GM12878 (cell line): ENCODE measurements around the gene ICE2. TPM values are rescaled to one million over a fixed set of nuclear protein-coding genes. Genes with fewer than 3 reads are reported as not detected.

Source experiments
- ATAC-seq: fragments of 200-7000 bp; cut with Tn5 transposase; 3 replicates; pipeline ENCODE4 v1.9.1; 2020; ENCODE audit warnings: mild to moderate bottlenecking, moderate library complexity
- BruUV-seq: library from RNA; stranded (reverse); fragments of 400-500 nt; replicated peaks from 2 replicates; lab custom pipeline; 2021; lab: Mats Ljungman, UMichigan
- CTCF ChIA-PET: fragments of 300-600 bp; sonication (Branson Sonifier 250); formaldehyde crosslinking; extraction: SDS; loops from one replicate; lab custom pipeline; 2021; ENCODE audit warnings: inconsistent platforms; lab: Yijun Ruan, JAX
- POLR2A ChIA-PET: fragments of 350-600 bp; formaldehyde crosslinking; extraction: SDS; loops from one replicate; lab custom pipeline; 2021; ENCODE audit warnings: inconsistent platforms; lab: Charles Lee
- RAD21 ChIA-PET: fragments of 300-600 bp; sonication (Branson Sonifier 250); formaldehyde crosslinking; loops from one replicate; lab custom pipeline; 2023; ENCODE audit warnings: antibody characterized with exemption; ENCODE audit not compliant: unreplicated experiment; lab: Charles Lee
- SMC1A ChIA-PET: fragments of 300-600 bp; sonication (Branson Sonifier 250); formaldehyde crosslinking; loops from one replicate; lab custom pipeline; 2023; ENCODE audit not compliant: unreplicated experiment, uncharacterized antibody; lab: Charles Lee
- DNase-seq: peaks from one replicate; pipeline ENCODE4 v3.0.0-alpha.2; 2011; ENCODE audit warnings: low read depth, low spot score
- FAIRE-seq: peaks from 3 replicates; lab custom pipeline; 2011; peaks lifted over from hg19 to GRCh38; lab: Jason Lieb, UNC
- H2AFZ ChIP-seq: 2 replicates; pipeline ENCODE4 v1.6.0; 2011; ENCODE audit warnings: low read depth, low read length, control low read depth; ENCODE audit not compliant: control insufficient read depth
- H3K27ac ChIP-seq: 2 replicates; pipeline ENCODE4 v1.5.1; 2011; ENCODE audit warnings: control low read depth; ENCODE audit not compliant: control insufficient read depth, insufficient read depth
- H3K27me3 ChIP-seq, 2 experiments: replicated peaks in 1 of 2; 2 replicates each; pipeline versions ENCODE4 v1.6.0 to v1.6.1; 2011; ENCODE audit warnings: low read length in 1 of 2; ENCODE audit not compliant: control insufficient read depth in 2 of 2, insufficient read depth in 2 of 2
- H3K36me3 ChIP-seq, 2 experiments: 2 replicates each; pipeline ENCODE4 v1.5.1; 2011; ENCODE audit warnings: low read length in 1 of 2; ENCODE audit not compliant: control insufficient read depth in 2 of 2, insufficient read depth in 2 of 2
- H3K4me1 ChIP-seq: 2 replicates; pipeline ENCODE4 v1.6.1; 2011; ENCODE audit warnings: mild to moderate bottlenecking, low read length, moderate library complexity, mixed read lengths; ENCODE audit not compliant: control insufficient read depth, insufficient read depth
- H3K4me2 ChIP-seq: 2 replicates; pipeline ENCODE4 v1.6.0; 2011; ENCODE audit warnings: control low read depth; ENCODE audit not compliant: control insufficient read depth, insufficient read depth
- H3K4me3 ChIP-seq: fragments of 200-600 bp; sonication (generic); 2 replicates; pipeline ENCODE4 v1.5.1; 2016
- H3K79me2 ChIP-seq: 2 replicates; pipeline ENCODE4 v1.6.0; 2011; ENCODE audit warnings: low read length; ENCODE audit not compliant: control insufficient read depth, insufficient read depth
- H3K9ac ChIP-seq: 2 replicates; pipeline ENCODE4 v1.8.0; 2011; ENCODE audit warnings: low read length, control low read depth, mixed read lengths; ENCODE audit not compliant: control insufficient read depth, insufficient read depth
- H3K9me3 ChIP-seq: replicated peaks from 3 replicates; pipeline ENCODE4 v1.5.1; 2011; ENCODE audit warnings: mild to moderate bottlenecking, low read length; ENCODE audit not compliant: control insufficient read depth, insufficient read depth
- H4K20me1 ChIP-seq: 2 replicates; pipeline ENCODE4 v1.6.0; 2011; ENCODE audit not compliant: control insufficient read depth, insufficient read depth
- ATF7 ChIP-seq: fragments of 450-650 bp; IDR thresholded peaks from 2 replicates; pipeline ENCODE4 v1.6.1; 2016; ENCODE audit warnings: low read depth, mild to moderate bottlenecking
- BMI1 ChIP-seq: fragments of 450-650 bp; IDR thresholded peaks from 2 replicates; pipeline ENCODE4 v1.6.1; 2016; ENCODE audit warnings: mild to moderate bottlenecking, moderate library complexity, borderline replicate concordance
- CREM ChIP-seq: IDR thresholded peaks from 2 replicates; pipeline ENCODE4 v1.6.1; 2014; ENCODE audit warnings: antibody characterized with exemption, low read depth
- LARP7 ChIP-seq: fragments of 450-650 bp; IDR thresholded peaks from 2 replicates; pipeline ENCODE4 v1.6.1; 2017; ENCODE audit warnings: mild to moderate bottlenecking
- MEF2B ChIP-seq: fragments of 450-650 bp; IDR thresholded peaks from 2 replicates; pipeline ENCODE4 v1.6.1; 2018; ENCODE audit warnings: mild to moderate bottlenecking, moderate library complexity; ENCODE audit not compliant: partially characterized antibody, poor library complexity, severe bottlenecking
- MXI1 ChIP-seq: fragments of 150-350 bp; IDR thresholded peaks from 2 replicates; pipeline ENCODE4 v1.6.1; 2011; ENCODE audit warnings: low read depth, mild to moderate bottlenecking, inconsistent platforms, low read length, improper control_type of control experiment
- NFIC ChIP-seq: IDR thresholded peaks from 2 replicates; pipeline ENCODE4 v1.6.1; 2012; ENCODE audit warnings: low read depth, mild to moderate bottlenecking, inconsistent platforms, low read length, moderate library complexity
- PAX8 ChIP-seq: fragments of 450-650 bp; IDR thresholded peaks from 2 replicates; pipeline ENCODE4 v1.6.1; 2017; ENCODE audit warnings: mild to moderate bottlenecking, moderate library complexity
- PML ChIP-seq: IDR thresholded peaks from 2 replicates; pipeline ENCODE4 v1.6.1; 2012; ENCODE audit warnings: low read length, inconsistent platforms
- RB1 ChIP-seq: fragments of 450-650 bp; formaldehyde crosslinking; IDR thresholded peaks from 2 replicates; pipeline ENCODE4 v1.6.1; 2017; ENCODE audit warnings: mild to moderate bottlenecking, borderline replicate concordance
- RBBP5 ChIP-seq: fragments of 200-600 bp; sonication (generic); conservative IDR thresholded peaks from 2 replicates; pipeline ENCODE4 v1.6.1; 2016
- SIN3A ChIP-seq: IDR thresholded peaks from 2 replicates; pipeline ENCODE4 v1.6.1; 2012; ENCODE audit warnings: low read depth, low read length, improper control_type of control experiment
- SREBF1 ChIP-seq: IDR thresholded peaks from 2 replicates; pipeline ENCODE4 v1.6.1; 2012; ENCODE audit warnings: mild to moderate bottlenecking, low read length
- STAT1 ChIP-seq: fragments of 450-650 bp; conservative IDR thresholded peaks from 2 replicates; pipeline ENCODE4 v1.6.1; 2014; ENCODE audit warnings: antibody characterized with exemption, mild to moderate bottlenecking
- USF1 ChIP-seq: IDR thresholded peaks from 2 replicates; pipeline ENCODE4 v1.6.1; 2011; ENCODE audit warnings: borderline replicate concordance, low read depth, mild to moderate bottlenecking, moderate library complexity, mixed read lengths, low read length; ENCODE audit not compliant: insufficient read depth; ENCODE audit errors: extremely low read length
- ZBED1 ChIP-seq: IDR thresholded peaks from 2 replicates; pipeline ENCODE4 v1.6.1; 2016; ENCODE audit warnings: borderline replicate concordance
- ZBTB11 ChIP-seq: fragments of 450-650 bp; formaldehyde crosslinking; IDR thresholded peaks from 2 replicates; pipeline ENCODE4 v1.5.0; 2022; ENCODE audit warnings: mild to moderate bottlenecking, missing genetic modification characterization
- ZBTB4 ChIP-seq: fragments of 450-650 bp; formaldehyde crosslinking; IDR thresholded peaks from 2 replicates; pipeline ENCODE4 v1.4.0; 2022; ENCODE audit warnings: mild to moderate bottlenecking, moderate library complexity
- WGBS: methylation state at CpG from one replicate; pipeline ENCODE4 v1.1.6; 2016; ENCODE audit warnings: low lambda C conversion rate; ENCODE audit not compliant: insufficient replicate concordance, insufficient coverage; ENCODE audit errors: missing lambda C conversion rate; 5-methylcytosine and 5-hydroxymethylcytosine counted together
- in situ Hi-C: fragments of 300-500 bp; cut with MboI; formaldehyde crosslinking; loops from 9 replicates; pipeline ENCODE4 v1.14.3; 2018; ENCODE audit warnings: mixed read lengths
- intact Hi-C: fragments of 100-400 bp; cut with micrococcal nuclease; formaldehyde crosslinking; loops from one replicate; pipeline ENCODE4 v1.14.2; 2022; ENCODE audit not compliant: unreplicated experiment
- polyA plus RNA-seq, 11 experiments: library from polyadenylated mRNA; depleted of rRNA in 4 of 11; unstranded in 6 of 11; stranded (reverse) in 5 of 11; fragments of >200 nt; fragmentation: Nextera tagmentation in 4 of 11; fragmentation: Illumina TruSeq in 1 of 11; extraction: Ambion mirVana in 4 of 11; extraction: Trizol in 1 of 11; gene quantifications; 1 replicate in 1 of 11; 2 replicates in 10 of 11; pipeline versions ENCODE4 v1.2.1 to v1.2.3, GENCODE V29; 2011 to 2016; ENCODE audit warnings: inconsistent platforms in 2 of 11, missing spikeins in 2 of 11, low read depth in 1 of 11
- total RNA-seq, 4 experiments: library from RNA; depleted of rRNA in 3 of 4; stranded (reverse); fragments of >200 nt in 3 of 4; fragmentation: Illumina TruSeq in 1 of 4; extraction: Trizol in 1 of 4; gene quantifications; 2 replicates each; pipeline versions ENCODE4 v1.2.1 to v1.2.3, GENCODE V29; 2013 to 2021

ICE2 gene
- total and polyA plus RNA-seq, 10 of the 15 experiments (the other 5 are each of a cell fraction or from before 2014, with no cell fraction given), result 14.2 to 62.0 (median 44.9) TPM

GRCh38 chr15:60513676-60514075, 34.7 kb upstream of the ICE2 start:
- TF ChIP-seq STAT1, result no peak
- no peak for TF ChIP-seq PML
- no peak for TF ChIP-seq BMI1
- TF ChIP-seq ZBTB11 (CRISPR knock-in tag), result no peak
- no peak for TF ChIP-seq ZBTB4 (CRISPR knock-in tag)
- no peak for TF ChIP-seq SREBF1
- no peak for TF ChIP-seq RB1
- TF ChIP-seq USF1, result no peak
- no peak for TF ChIP-seq CREM
- TF ChIP-seq NFIC, result no peak
- no peak for TF ChIP-seq MXI1
- TF ChIP-seq ATF7, result no peak
- no peak for TF ChIP-seq MEF2B
- TF ChIP-seq ZBED1, result no peak
- TF ChIP-seq SIN3A, result no peak
- no peak for TF ChIP-seq PAX8
- TF ChIP-seq LARP7, result no peak
- no peak for TF ChIP-seq RBBP5
- Histone ChIP-seq H3K27me3 (no peaks in the 10 kb centered on the region), H3K9ac (no peak overlapping the region), H3K79me2 (no peaks in the 10 kb centered on the region), H3K9me3 (no peaks in the 10 kb centered on the region), H3K36me3 (peaks cover 4 to 19% of the 10 kb centered on the region in 2 experiments), H3K4me2 (no peak overlapping the region), H3K4me1 (peaks cover 3% of the 10 kb centered on the region; the same call in 1 of the 2 replicates), H3K27ac (no peak overlapping the region), H4K20me1 (no peaks in the 10 kb centered on the region), H3K4me3 (no peak overlapping the region), H2AFZ (no peak overlapping the region)
- FAIRE-seq, result no peak
- intact Hi-C loops, result no loop called here
- no TSS peak for BruUV-seq
- SMC1A ChIA-PET, result interaction anchor here (0.8 to 2.1 kb wide), 3 partner anchors 18 to 154 kb away, joined by 3 to 8 read pairs (median 3); no protein-coding TSS in a partner anchor
- in situ Hi-C loops, result loop anchor here (5.0 to 25.0 kb wide), 3 partner anchors 151 to 1324 kb away; no protein-coding TSS in a partner anchor
- CTCF ChIA-PET, result interaction anchor here (0.7 to 1.5 kb wide), 4 partner anchors 11 to 403 kb away, joined by 3 to 4 read pairs (median 4); no protein-coding TSS in a partner anchor
- POLR2A ChIA-PET, result no interaction called here
- no peak for DNase-seq
- RAD21 ChIA-PET, result no interaction called here
- WGBS, result 96% methylated on average over 7 of the region's 7 CpGs
- ATAC-seq, result no peak
